HG02938 (cell line): ENCODE data around the gene CHST12.
"Not testable (repeated sequence)": the region's sequence is repeated elsewhere in the genome, so short reads cannot be mapped to it uniquely, and the experiment has no call there.

ENCODE experiments used
- ATAC-seq: cut with Tn5 transposase; IDR thresholded peaks from one replicate; pipeline ENCODE4 v1.9.1; 2021; ENCODE audit warnings: mild to moderate bottlenecking, moderate library complexity; ENCODE audit not compliant: unreplicated experiment

CHST12 gene

DNA sequence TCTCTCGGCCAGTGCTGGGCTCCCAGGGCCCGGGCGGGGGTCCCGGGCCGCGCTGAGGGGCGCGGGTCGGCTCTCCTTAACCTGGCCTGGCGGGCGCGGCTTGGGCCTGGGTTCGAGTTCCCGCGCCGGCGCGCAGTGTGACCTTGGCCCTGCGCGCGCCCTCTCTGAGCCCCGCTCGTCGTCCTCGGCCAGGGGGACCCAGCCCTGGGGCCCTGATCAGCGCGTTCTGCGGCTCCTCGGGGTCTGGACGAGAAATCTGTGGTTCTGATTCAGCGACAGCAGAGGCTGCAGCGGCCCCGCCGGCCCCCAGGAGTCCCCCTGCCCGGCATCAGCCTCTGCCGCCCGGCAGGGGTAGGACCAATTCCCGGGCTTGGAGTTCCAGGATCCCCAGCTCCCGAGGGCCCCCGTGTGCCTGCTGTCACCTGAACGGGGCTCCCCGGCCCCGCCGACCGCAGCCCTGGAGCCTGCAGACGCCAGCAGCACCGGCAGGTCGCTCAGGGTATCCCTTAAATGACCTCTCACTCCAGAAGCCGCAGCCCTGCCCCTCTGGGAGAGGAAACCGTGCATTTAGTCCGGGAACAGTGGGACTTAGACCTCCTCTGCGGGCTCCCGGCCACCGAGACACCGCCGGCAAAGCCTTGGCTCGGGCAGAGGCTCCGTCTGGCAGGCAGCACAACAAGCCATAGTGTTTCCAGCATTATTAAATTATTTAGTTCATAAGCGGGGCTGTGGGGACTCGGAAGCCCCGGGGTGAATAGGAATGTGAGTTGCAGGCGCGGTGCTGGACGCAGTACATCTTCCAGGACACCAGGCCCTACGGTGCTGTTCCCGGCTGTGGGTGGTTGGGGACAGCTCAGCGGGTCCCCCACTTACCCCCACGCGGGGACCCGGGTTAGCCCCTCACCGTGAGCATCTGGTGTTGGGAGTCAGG is 572 bp downstream of the CHST12 start:
- no peak for ATAC-seq

DNA sequence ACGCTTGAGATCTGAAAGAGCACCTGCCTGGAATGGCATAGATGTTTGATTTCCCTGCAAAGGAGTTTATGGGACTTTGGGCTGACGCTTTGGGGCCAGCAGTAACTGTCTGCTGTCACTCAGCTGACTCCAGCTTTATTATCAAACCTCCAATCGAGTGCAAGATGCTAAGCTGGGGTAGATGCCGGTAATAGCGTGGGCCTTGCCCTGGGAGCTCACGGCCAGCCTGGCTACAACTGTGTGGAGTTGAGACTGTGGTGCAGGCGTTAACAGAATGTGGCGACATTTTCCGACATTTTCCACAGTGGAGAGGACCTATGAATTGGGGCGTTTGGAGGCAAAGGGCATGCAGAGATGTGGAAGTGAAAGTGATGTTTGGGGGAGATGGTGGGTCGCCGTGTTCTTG is 1.3 kb downstream of the CHST12 start:
- ATAC-seq: no peak

DNA sequence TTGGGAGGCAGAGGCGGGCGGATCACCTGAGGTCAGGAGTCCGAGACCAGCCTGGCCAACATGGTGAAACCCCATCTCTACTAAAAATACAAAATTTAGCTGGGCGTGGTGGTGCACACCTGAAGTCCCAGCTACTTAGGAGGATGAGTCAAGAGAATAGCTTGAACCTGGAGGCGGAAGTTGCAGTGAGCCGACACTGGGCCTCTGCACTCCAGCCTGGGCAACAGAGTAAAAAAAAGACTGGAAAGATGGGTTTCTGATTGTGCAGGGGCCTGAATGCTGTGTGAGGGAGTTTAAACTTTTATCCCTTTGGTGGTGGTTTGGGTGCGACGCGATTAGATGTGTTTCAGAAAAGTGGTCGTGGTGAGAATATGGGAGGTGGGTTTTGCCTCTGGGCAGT is 1.8 kb downstream of the CHST12 start:
- no peak for ATAC-seq

DNA sequence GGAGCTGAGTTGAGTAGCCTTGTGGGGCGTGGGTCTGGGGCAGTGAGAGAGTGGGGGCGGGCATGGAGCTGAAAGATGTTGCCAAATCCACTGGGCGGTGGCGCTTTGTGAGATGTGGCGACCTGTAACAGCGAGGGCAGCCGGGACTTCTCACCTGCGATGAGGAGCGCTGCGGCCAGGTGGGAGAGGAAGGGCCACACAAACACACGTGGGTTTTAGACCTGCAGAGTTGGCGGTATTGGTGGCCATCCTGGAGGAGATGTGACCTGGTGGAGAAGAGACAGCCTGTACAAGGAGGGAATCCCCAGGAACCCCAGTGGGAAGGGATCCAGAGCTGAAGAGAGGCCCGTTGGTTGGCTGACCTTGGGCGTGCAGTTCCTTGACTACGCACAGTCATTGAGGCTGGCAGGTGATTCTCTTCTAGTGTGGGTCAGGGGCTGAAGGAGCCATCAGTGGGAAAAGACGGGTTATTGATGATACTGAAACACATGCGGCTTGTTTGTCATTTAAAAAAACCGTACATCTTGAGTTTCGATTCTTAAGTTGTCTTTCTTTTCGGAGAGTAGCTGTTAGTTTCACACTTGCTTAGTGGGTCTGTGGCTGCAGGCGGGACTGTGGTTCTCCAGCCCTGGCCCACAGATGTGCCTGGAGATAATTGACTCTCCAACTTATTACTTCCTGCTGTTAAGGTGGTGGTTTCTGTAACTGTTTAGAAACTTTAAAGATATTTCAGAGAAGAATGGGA is 2.4 kb downstream of the CHST12 start:
- ATAC-seq: peak; percentile 41

DNA sequence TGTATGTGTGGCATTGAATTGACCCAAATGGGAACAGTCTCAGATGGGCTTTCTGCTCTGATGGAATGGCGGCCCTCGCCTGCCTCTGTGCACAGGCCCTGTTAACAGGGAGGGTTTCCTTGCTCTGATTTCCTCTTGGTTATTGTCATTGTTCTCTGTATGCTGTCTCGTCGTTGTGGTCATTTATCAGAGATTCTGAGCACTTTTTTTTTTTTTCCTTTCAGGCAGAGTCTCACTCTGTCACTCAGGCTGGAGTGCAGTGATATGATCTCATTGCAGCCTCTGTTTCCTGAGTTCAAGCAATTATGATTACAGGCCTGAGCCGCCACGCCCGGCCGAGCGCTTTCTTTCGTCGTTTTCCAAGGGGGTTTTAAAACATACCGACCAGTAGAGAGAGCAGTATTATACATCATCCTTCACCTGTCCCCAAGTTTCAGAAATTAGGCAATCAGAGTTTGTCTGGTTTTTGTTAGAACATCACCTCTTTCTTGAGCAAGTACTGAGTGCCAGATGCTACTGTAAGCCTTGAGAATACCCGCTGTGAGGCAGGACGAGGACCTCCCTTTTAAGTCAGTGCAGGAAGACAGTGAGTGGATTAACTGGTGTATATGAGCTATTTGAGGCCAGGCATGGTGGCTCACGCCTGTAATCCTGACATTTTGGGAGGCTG is 6.5 kb downstream of the CHST12 start:
- no peak for ATAC-seq

DNA sequence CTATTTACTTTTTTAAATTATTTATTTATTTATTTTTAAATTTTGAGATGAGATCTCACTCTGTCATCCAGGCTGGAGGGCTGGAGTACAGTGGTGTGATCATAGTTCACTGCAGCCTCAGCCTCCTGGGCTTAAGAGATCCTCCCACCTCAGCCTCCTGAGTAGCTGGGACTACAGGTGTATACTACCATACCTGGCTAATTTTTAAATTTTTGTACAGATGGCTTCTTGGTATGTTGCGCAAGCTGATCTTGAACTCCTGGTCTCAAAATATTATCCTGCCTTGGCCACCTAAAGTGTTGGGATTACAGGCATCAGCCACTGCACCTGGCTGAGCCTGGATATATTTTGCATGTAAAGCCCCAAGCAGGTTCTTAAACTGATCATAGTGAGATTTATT is 7.6 kb downstream of the CHST12 start:
- ATAC-seq: no peak

DNA sequence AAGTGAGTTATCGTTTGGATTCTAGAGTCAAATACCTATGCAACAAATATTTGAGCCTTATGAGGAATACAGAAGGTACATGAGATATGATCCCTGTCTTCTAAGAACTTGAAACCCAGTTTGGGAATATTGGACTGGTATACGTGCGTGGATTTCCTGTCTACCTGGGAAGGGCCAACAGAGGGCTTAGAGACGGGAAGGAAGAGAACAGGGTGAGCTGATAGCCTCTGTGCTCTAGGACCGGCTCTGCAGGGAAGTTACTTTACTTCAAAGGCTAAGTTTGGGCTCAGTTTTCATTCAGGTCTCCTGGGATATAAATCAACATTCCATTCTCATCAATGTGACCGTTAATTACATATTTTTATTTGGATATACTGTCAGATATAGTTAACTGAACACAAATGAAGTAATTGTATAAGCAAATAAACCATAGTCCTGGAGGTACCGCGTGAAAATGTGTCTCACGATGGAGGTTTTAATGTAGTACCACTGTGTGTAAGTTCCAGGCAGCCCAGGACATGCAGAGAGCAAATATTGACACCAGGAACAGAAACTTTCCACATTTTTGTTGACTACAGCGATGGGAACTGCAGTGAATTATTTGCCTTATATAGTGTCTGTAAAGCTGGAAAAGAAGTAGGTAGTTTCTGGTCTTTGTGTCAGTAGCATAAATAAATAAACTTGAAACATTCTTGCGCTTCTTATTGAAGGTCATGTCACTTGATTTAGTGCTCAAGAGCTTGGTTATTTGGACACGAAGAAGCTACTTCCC is 8.6 kb downstream of the CHST12 start:
- no peak for ATAC-seq

DNA sequence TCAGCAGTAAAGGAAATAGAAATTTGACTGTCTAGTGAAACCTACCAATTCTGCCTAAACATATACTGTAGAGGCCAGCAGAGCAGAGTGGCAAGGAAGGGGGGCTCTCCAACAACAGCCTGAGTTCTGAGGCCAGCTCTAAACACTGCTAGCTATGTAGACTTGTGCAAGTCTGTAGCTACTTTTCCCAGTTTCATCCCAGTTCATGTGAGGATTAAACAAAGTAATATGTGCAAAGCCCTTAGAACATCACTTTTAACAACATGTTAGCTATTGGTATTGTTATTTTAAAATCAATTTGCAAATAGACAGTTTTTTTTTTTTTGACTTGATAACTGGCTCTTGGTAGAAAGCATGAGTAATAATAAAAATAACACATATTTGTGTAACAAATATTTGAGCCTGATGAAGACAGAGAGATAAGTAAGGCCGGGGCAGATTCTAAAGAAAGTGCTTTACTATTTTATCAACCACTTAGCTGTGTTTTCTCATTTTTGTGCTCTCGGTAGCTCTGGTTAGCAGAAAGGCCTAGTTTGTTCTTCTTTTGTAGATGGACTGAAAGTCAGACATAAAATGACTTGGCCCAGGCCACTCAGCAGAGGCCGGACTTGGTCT is 9.3 kb downstream of the CHST12 start:
- no peak for ATAC-seq

DNA sequence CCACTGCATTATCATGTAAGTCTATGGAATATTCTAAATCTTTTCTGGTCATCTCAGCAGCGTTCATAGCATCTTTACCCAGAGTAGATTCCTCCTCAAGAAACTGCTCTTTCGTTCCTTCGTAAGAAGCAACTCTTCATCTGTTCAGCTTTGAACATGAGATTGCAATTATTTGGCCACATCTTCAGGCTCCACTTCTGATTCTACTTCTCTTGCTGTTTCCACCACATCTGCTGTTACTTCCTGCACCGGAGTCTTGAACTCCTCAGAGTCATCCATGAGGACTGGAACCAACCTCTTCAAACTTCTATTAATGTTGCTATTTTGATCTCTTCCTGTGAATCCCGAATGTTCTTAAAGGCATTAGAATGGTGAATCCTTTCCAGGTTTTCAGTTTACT is 12.7 kb downstream of the CHST12 start:
- no peak for ATAC-seq

DNA sequence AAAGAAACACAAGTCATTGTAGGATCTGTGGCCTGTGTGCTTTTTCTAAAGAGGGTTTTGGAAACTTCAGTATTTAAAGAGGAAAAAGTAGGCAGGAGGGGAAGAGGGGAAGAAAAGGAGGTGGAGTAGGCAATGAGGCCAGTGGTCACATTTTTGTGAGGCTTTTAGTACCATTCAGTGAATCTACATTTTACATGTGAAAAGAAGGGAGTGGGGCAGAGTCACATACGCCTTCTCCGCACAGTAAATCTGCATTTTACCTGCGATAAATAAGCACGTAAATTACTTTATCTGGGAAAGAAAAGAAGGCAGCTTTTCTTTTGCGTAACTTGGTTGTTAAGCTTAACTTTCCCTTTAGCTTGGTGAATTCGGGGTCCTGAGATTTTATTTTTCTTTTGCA is 13.2 kb downstream of the CHST12 start:
- ATAC-seq: no peak

DNA sequence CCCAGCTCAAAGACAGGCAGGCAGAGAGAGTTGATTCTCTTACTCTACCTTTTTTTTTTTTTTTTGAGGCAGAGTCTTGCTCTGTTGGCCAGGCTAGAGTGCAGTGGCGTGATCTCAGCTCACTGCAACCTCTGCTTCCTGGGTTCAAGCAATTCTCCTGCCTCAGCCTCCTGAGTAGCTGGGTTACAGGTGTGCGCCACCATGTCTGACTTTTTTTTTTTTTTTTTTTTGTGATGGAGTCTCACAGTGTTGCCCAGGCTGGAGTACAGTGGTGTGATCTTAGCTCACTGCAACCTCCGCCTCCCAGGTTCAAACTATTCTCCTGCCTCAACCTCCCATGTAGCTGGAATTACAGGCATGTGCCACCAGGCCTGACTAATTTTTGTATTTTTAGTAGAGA is 13.8 kb downstream of the CHST12 start:
- ATAC-seq: not testable (repeated sequence)

DNA sequence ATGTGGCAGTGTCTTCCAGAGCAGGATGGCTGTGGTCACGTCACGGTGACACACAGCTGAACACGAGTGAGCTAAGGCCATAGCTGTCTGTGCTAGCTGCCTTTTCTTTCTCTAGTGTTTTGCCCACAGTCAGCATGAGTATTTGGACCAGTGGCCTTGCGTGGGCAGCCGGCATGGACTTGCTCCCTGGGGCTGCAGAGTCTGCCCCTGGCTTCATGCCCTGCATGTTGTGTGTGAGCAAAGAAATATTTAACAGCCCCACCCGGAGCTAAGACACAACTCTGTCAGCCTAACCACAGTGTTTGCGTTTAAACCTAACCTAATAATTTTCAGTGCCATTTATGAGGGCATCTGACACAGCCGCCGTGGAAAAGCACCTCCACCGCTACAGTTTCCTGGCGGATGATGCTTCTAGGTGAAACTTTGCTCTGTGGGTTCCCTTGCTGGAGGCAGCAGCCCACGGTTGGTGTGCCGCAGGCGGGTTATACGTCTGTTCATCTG is 14.6 kb downstream of the CHST12 start:
- ATAC-seq: no peak

DNA sequence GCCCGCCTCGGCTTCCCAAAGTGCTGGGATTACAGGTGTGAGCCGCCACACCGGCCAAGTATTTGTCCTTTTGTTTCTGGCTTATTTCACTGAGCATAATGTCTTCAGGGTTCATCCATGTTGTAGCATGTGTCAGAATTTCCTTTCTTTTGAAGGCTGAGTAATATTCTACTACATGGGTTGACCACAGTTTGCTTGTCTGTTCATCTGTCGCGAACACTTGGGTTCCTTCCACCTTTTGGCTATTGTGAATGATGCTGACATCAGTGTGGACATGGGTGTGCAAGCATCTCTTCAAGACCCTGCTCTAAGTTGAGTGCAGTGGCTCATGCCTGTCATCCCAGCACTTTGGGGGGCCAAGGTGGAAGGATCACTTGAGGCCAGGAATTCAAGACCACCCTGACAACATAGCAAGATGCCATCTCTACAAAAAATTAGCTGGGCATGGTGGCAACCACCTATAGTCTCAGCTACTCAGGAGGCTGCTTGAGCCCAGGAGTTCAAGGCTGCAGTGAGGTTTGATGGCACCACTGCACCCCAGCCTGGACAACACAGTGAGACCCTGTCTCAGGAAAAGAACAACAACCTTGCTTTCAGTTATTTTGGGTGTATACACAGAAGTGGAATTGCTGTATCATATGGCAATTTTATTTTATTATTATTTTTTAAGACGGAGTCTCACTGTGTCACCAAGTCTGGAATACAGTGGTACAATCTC is 17.0 kb downstream of the CHST12 start:
- no peak for ATAC-seq

DNA sequence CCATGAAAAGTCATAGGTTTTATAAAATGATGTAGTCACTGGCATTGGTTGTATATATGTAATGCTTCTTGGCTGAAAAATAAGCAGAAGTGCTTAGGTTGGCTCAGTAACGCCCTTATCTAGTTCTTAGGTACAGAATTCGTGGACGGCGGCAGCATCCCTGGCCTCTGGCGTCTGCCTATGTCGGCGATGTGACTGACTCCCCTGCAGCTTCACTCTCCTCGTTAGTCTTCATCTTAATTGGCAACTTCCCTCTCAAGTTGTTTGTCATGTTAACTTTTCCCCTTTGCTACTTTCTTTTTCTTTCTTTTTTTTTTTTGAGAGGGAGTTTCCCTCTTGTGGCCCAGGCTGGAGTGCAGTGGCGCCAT is 18.5 kb downstream of the CHST12 start:
- no peak for ATAC-seq

DNA sequence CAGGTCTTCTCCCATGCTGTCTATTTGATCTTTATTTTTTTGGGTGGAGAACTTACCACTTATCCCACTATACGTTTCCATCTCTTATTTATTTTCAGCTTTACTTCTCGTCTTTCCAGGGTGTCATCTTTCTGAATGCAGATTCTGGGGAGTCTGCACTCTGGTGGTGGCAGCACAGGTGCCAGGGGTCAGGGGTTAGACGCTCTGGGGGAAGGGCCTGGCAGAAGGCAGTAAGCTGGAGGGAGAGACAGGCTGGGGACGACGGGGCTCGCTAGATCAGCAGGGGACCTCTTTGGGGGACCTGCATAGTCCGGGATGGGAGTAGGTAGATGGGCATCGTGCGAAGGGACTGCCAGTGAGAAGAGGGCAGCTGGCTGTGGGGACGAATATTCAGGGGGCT is 22.3 kb downstream of the CHST12 start:
- ATAC-seq: no peak

DNA sequence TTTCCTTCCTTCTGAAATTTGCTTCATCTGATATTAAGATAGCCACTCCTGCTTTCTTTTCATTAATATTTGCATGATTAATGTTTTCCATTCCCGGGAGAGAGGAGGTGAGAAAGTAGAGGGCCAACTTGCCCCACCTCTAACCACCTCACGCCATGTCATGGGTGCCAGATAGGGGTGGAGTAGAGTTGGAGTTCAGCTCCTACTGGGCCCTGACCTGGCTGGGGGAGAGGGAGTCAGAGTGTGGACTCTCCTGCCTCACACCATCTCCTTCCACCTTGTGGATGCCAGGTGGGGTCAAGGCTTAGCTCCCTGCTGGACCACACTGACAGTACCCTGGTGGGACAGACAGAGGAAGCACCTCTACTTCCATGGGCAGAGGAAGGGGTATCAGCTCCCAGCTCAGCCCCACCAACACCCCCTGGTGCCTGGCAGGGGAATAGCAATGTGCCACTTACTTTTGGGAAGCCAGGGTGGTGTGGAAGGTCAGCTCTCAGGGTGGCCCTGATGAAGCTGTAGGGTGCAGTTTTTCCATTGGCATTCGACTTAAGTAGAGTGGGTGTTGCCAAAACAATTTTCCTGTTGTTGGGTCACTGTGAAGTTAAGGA is 28.0 kb downstream of the CHST12 start:
- ATAC-seq: no peak

DNA sequence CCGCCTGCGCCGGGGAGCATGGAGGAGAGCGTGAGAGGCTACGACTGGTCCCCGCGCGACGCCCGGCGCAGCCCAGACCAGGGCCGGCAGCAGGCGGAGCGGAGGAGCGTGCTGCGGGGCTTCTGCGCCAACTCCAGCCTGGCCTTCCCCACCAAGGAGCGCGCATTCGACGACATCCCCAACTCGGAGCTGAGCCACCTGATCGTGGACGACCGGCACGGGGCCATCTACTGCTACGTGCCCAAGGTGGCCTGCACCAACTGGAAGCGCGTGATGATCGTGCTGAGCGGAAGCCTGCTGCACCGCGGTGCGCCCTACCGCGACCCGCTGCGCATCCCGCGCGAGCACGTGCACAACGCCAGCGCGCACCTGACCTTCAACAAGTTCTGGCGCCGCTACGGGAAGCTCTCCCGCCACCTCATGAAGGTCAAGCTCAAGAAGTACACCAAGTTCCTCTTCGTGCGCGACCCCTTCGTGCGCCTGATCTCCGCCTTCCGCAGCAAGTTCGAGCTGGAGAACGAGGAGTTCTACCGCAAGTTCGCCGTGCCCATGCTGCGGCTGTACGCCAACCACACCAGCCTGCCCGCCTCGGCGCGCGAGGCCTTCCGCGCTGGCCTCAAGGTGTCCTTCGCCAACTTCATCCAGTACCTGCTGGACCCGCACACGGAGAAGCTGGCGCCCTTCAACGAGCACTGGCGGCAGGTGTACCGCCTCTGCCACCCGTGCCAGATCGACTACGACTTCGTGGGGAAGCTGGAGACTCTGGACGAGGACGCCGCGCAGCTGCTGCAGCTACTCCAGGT is 29.7 kb downstream of the CHST12 start:
- ATAC-seq: no peak
